Measurements from ENCODE around the gene CD37.
A peak's percentile ranks its signal among the peaks of the same experiment; 100 is the strongest.

CD37 gene

DNA sequence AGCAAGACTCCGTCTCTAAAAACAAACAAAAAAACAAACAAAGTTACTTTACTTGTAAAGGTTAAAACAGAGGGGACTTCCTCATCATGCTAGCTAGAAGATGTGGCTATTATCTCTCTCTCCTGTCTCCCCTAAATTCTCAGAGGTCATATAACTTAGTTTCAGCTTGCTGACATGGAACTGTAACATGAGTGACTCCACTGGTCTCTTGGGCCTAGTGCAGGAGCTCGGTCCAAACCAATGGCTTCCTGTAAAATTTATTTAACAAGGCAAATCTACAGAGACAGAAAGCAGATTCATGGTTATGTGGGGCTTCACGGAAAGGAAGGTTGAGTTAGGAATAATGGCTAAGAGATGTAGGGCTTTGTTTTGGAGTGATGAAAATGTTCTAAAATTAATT, 43.3 kb downstream of the CD37 start:
- DNase-seq (ENCODE audit: low read depth, low spot score): no peak

- no peak for DNase-seq (ENCODE audit: low read depth, low spot score)
Observed at GRCh38 chr19:49380391-49380790, 45.2 kb downstream of the CD37 start.

DNA sequence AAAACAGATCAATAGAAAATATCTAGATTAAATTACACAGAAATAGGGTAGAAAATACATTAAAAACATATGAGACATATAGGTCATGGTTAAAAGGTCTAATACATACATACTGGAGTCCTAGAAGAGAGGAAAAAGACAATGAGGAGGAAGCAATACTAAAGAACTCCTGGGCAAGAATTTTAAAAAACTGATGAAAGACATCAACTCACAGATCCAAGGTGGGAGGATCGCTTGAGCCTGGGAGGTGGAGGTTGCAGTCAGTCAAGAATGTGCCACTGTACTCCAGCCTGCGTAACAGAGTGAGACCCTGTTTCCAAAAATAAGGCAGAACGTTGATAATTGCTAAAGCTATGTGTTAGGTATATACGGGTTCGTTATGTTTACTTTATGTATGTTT, 47.4 kb downstream of the CD37 start:
- no peak for DNase-seq (ENCODE audit: low read depth, low spot score)

GRCh38 chr19:49383599-49383998, 48.4 kb downstream of the CD37 start:
- no peak for DNase-seq (ENCODE audit: low read depth, low spot score)

- DNase-seq (ENCODE audit: low read depth, low spot score): peak; percentile 16
Observed at GRCh38 chr19:49387936-49388372, 52.7 kb downstream of the CD37 start, which contains the start of gene KASH5. KASH5 (plus strand) TSS chr19:49388249; CDS start chr19:49390884, 2,635 bp downstream.

- no peak for DNase-seq (ENCODE audit: low read depth, low spot score)
Observed at GRCh38 chr19:49389406-49389805, 54.2 kb downstream of the CD37 start.
